ENCODE measurements around the gene PACSIN1. TPM values are rescaled to one million over a fixed set of nuclear protein-coding genes. Genes with fewer than 3 reads are reported as not detected.

Gene PACSIN1
- total RNA-seq, 2 experiments from 2014 or later = 0.07 to 0.14 TPM

DNA sequence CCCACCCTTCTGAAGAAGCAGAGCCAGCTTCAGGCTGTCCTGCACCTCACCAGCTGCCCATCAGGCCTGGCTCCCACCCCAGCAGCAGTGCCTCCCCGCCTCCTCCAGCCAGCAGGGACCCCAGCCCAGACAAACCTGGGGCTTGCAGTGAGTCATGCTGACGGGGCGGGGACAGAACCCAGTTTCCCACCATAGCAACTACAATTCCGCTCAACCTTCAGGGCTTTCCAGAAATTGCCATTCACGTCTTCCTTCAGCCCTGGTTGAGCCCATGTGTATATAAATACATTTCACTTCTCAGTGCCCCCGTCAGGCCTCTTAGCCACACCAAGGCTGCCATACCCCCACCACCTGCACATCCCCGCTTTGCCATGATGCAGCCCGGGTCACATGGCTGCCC is 85.8 kb downstream of the PACSIN1 start:
- H3K27ac Mint-ChIP-seq = no peak overlapping the region
- no peaks in the 10 kb centered on the region for H3K36me3 Mint-ChIP-seq (ENCODE audit: low read depth)
- ATAC-seq = no peak
- DNase-seq = no peak
- H3K4me1 Mint-ChIP-seq = peaks cover 13% of the 10 kb centered on the region
- ChIA-PET POLR2A (no interaction called here), CTCF (no interaction called here)
- intact Hi-C loops (cut with DNase I, micrococcal nuclease) = no loop called here
- H3K27me3 Mint-ChIP-seq = no peaks in the 10 kb centered on the region
- H3K9me3 Mint-ChIP-seq (ENCODE audit: low read depth) = no peaks in the 10 kb centered on the region
- no peak overlapping the region for H3K4me3 Mint-ChIP-seq

GRCh38 chr6:34552620-34553019 is 86.7 kb downstream of the PACSIN1 start:
- ChIA-PET POLR2A (no interaction called here), CTCF (interaction anchor here (0.7 to 1.3 kb wide), 2 partner anchors 13 to 25 kb away, joined by 3 read pairs; no protein-coding TSS in a partner anchor)
- DNase-seq = no peak
- Mint-ChIP-seq H3K27ac (no peak overlapping the region), H3K27me3 (no peaks in the 10 kb centered on the region), H3K36me3 (ENCODE audit: low read depth) (no peaks in the 10 kb centered on the region), H3K4me1 (peaks cover 13% of the 10 kb centered on the region), H3K4me3 (no peak overlapping the region), H3K9me3 (ENCODE audit: low read depth) (no peaks in the 10 kb centered on the region)
- intact Hi-C loops (cut with DNase I, micrococcal nuclease) = no loop called here
- ATAC-seq = no peak

- H3K4me3 Mint-ChIP-seq = no peak overlapping the region
- POLR2A ChIA-PET = no interaction called here
- H3K4me1 Mint-ChIP-seq = peaks cover 13% of the 10 kb centered on the region
- H3K9me3 Mint-ChIP-seq (ENCODE audit: low read depth) = no peaks in the 10 kb centered on the region
- CTCF ChIA-PET = interaction anchor here (1.3 kb wide), 1 partner anchor 25 kb away, joined by 3 read pairs; no protein-coding TSS in a partner anchor
- DNase-seq (no peak), ATAC-seq (no peak)
- no peaks in the 10 kb centered on the region for H3K36me3 Mint-ChIP-seq (ENCODE audit: low read depth)
- intact Hi-C loops (cut with DNase I, micrococcal nuclease) = no loop called here
- H3K27ac Mint-ChIP-seq = no peak overlapping the region
- H3K27me3 Mint-ChIP-seq = no peaks in the 10 kb centered on the region
These were observed 87.3 kb downstream of the PACSIN1 start for GRCh38 chr6:34553146-34553545.

DNA sequence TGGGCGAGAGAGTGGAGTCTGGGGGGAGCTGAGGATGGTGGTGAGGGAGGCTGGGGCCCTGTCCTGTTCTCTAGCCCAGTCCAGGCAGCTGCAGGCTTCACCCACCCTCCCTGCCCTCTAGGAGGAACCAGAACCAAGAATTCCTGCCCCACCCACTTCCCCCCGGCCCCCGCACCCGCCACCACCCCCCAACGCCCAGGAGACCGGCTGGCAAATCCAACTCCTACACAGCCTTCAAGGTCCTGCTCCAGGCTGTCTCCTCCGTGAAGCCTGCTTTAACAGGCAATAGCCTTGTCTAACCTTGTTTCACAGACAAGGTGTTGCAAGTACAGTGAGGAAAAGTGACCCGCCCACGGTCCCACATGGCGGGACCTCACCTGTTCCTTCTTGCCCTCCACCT is 87.9 kb downstream of the PACSIN1 start:
- Mint-ChIP-seq H3K36me3 (ENCODE audit: low read depth) (no peaks in the 10 kb centered on the region), H3K4me3 (no peak overlapping the region), H3K4me1 (peaks cover 13% of the 10 kb centered on the region), H3K9me3 (ENCODE audit: low read depth) (no peaks in the 10 kb centered on the region), H3K27me3 (no peaks in the 10 kb centered on the region), H3K27ac (no peak overlapping the region)
- ATAC-seq = no peak
- intact Hi-C loops (cut with DNase I, micrococcal nuclease) = no loop called here
- ChIA-PET CTCF (interaction anchor here (0.7 kb wide), 1 partner anchor 144 kb away, joined by 4 read pairs; no protein-coding TSS in a partner anchor), POLR2A (no interaction called here)
- no peak for DNase-seq

DNA sequence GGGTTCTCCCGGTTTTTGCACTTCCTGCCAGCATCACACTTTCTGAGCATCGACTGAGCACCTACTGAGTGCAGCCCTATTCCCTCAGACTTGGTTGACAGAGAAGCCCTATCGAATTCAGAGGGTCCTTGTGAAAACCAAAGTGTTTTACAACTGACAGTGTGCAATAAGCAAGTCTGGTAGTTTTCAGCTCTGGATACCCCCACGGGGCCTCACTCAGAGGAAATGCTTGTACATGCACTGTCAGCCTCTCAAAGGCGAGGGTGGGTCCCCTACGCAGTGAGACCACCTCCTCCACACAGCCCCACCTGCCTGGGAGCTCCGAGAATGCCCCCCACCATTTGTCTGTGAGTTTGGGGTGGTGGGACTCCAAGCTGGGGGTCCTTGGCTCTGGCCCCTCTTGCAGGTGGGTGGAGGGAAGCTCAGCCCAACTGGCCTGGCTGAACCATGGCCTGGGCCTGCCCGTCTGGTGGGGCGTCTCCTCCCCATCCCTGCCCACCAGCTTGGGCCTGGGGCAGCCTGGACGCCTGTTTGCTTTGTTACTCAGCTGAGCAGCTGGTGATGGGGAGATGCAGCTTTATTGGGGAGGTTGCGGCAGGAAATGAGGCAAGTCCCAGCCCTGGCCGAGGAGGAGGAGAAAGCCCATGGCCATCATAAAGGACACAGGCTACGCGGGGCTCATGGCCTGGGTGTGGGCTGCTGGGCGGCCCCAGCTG is 88.6 kb downstream of the PACSIN1 start:
- no peaks in the 10 kb centered on the region for H3K9me3 Mint-ChIP-seq (ENCODE audit: low read depth)
- ChIA-PET CTCF (interaction anchor here (0.7 to 0.9 kb wide), 3 partner anchors 21 to 143 kb away, joined by 3 to 4 read pairs (median 3); no protein-coding TSS in a partner anchor), POLR2A (no interaction called here)
- H3K36me3 Mint-ChIP-seq (ENCODE audit: low read depth) = no peaks in the 10 kb centered on the region
- intact Hi-C loops (cut with DNase I, micrococcal nuclease) = no loop called here
- ATAC-seq = peak; percentile 43
- peaks cover 13% of the 10 kb centered on the region for H3K4me1 Mint-ChIP-seq
- DNase-seq = no peak
- H3K27me3 Mint-ChIP-seq = no peaks in the 10 kb centered on the region
- H3K4me3 Mint-ChIP-seq = no peak overlapping the region
- no peak overlapping the region for H3K27ac Mint-ChIP-seq

- CTCF ChIA-PET = interaction anchor here (0.6 to 0.9 kb wide), 3 partner anchors 20 to 680 kb away, joined by 3 read pairs; no protein-coding TSS in a partner anchor
- POLR2A ChIA-PET = no interaction called here
- Mint-ChIP-seq H3K4me1 (peaks cover 13% of the 10 kb centered on the region), H3K27me3 (no peaks in the 10 kb centered on the region), H3K4me3 (no peak overlapping the region), H3K36me3 (ENCODE audit: low read depth) (no peaks in the 10 kb centered on the region), H3K9me3 (ENCODE audit: low read depth) (no peaks in the 10 kb centered on the region), H3K27ac (no peak overlapping the region)
- ATAC-seq (peak; percentile 63), DNase-seq (peak; percentile 25)
- intact Hi-C loops (cut with DNase I, micrococcal nuclease) = no loop called here
These were observed 89.1 kb downstream of the PACSIN1 start for GRCh38 chr6:34555007-34555322.

- H3K9me3 Mint-ChIP-seq (ENCODE audit: low read depth) = no peaks in the 10 kb centered on the region
- CTCF ChIA-PET = interaction anchor here (0.6 to 0.9 kb wide), 2 partner anchors 20 to 680 kb away, joined by 3 read pairs; no protein-coding TSS in a partner anchor
- H3K4me3 Mint-ChIP-seq = no peak overlapping the region
- DNase-seq (no peak), ATAC-seq (no peak)
- POLR2A ChIA-PET = no interaction called here
- no peaks in the 10 kb centered on the region for H3K36me3 Mint-ChIP-seq (ENCODE audit: low read depth)
- H3K27ac Mint-ChIP-seq = no peak overlapping the region
- H3K27me3 Mint-ChIP-seq = no peaks in the 10 kb centered on the region
- H3K4me1 Mint-ChIP-seq = peaks cover 13% of the 10 kb centered on the region
- intact Hi-C loops (cut with DNase I, micrococcal nuclease) = no loop called here
These were observed 89.5 kb downstream of the PACSIN1 start for GRCh38 chr6:34555328-34555727.

DNA sequence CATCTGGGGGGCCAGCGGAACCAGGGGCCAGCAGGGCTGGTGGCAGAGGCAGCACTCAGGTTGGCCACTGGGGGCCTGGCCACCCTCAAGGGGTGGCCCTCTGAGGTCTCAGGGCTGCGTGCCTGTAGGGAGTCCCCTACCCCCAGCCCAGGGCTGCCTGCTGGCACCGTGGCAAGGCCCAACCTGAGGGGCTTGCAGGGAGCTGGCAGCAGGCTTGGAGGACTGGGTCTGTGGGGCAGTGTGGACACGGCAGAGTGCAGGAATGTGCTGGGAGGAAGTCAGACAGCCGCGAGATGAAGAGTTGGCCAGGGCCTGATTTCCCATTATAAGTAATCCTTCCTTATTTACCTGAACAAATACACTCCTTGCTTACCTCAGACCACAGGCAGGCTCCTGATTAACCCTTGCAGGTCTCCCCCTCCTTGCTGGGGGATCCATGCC is 90.2 kb downstream of the PACSIN1 start, which contains the start of gene SPDEF:
Gene SPDEF (minus strand): TSS at position 299 of the 441 bp plus-strand sequence. CDS start 11,874 bp downstream, outside the sequence.
- ChIA-PET CTCF (interaction anchor here (1.2 kb wide), 1 partner anchor 786 kb away, joined by 4 read pairs; no protein-coding TSS in a partner anchor), POLR2A (no interaction called here)
- Mint-ChIP-seq H3K4me3 (no peak within 1 kb of the TSS), H3K27me3 (no peaks in the 10 kb centered on the region), H3K36me3 (ENCODE audit: low read depth) (no peaks in the 10 kb centered on the region), H3K4me1 (peaks cover 13% of the 10 kb centered on the region), H3K27ac (no peak within 1 kb of the TSS), H3K9me3 (ENCODE audit: low read depth) (no peaks in the 10 kb centered on the region)
- intact Hi-C loops (cut with DNase I, micrococcal nuclease) = no loop called here
- ATAC-seq (no peak), DNase-seq (no peak)

- no peak for ATAC-seq
- intact Hi-C loops (cut with DNase I, micrococcal nuclease) = no loop called here
- CTCF ChIA-PET = interaction anchor here (1.2 kb wide), 1 partner anchor 786 kb away, joined by 4 read pairs; no protein-coding TSS in a partner anchor
- no peak for DNase-seq
- H3K36me3 Mint-ChIP-seq (ENCODE audit: low read depth) = no peaks in the 10 kb centered on the region
- peaks cover 13% of the 10 kb centered on the region for H3K4me1 Mint-ChIP-seq
- H3K27ac Mint-ChIP-seq = no peak overlapping the region
- POLR2A ChIA-PET = no interaction called here
- H3K27me3 Mint-ChIP-seq = no peaks in the 10 kb centered on the region
- H3K4me3 Mint-ChIP-seq = no peak overlapping the region
- H3K9me3 Mint-ChIP-seq (ENCODE audit: low read depth) = no peaks in the 10 kb centered on the region
These were observed 90.6 kb downstream of the PACSIN1 start for GRCh38 chr6:34556493-34556892.

DNA sequence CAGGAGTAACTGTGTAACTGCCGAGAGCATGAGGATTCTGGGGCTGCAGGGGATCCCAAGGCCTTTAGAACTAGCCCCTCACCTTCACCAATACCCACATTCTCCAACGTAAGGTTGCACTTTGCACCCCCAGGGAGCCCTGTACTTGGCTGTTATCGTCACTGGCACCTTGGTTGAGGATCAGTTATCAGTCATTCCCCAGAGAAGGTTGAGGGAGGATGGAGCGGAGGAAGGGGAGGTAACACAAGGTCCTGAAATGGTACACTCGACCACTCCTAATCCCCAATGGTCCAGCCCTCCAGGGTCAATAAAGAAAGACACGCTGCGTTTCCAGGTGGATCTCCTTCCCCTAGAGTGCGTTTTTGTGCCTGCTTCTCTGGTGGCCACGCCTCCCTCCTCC is 91.4 kb downstream of the PACSIN1 start:
- no peaks in the 10 kb centered on the region for H3K36me3 Mint-ChIP-seq (ENCODE audit: low read depth)
- ChIA-PET POLR2A (no interaction called here), CTCF (interaction anchor here (0.6 to 1.2 kb wide), 2 partner anchors 366 to 787 kb away, joined by 4 read pairs; no protein-coding TSS in a partner anchor)
- H3K27me3 Mint-ChIP-seq = no peaks in the 10 kb centered on the region
- intact Hi-C loops (cut with DNase I, micrococcal nuclease) = no loop called here
- ATAC-seq = no peak
- H3K27ac Mint-ChIP-seq = no peak overlapping the region
- peaks cover 13% of the 10 kb centered on the region for H3K4me1 Mint-ChIP-seq
- H3K9me3 Mint-ChIP-seq (ENCODE audit: low read depth) = no peaks in the 10 kb centered on the region
- no peak for DNase-seq
- no peak overlapping the region for H3K4me3 Mint-ChIP-seq

DNA sequence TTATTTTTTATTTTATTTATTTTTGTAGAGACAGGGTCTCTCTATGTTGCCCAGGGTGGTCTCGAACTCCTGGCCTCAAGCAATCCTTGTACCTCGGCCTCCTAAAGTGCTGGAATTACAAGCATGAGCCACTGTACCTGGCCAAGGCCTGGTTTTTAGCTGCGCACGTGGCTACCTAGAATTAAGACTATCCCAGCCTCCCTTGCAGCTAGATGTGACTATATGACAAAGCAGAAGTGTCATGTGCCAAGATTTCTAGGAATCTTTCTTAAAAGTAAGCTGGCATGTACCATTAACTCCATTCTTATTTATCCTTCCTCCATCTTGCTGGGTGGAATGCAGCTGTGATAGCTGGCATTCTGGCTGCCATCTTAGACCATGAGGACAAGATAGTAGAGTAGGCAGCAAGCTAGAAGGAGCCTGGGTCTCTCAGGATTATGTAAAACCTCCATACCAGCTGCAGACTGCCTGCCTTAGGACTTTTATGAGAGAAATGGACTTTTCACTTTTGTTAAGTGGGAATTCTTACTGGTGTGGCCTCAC is 92.4 kb downstream of the PACSIN1 start:
- Mint-ChIP-seq H3K36me3 (ENCODE audit: low read depth) (no peaks in the 10 kb centered on the region), H3K9me3 (ENCODE audit: low read depth) (no peaks in the 10 kb centered on the region), H3K27ac (no peak overlapping the region), H3K4me1 (peaks cover 13% of the 10 kb centered on the region), H3K27me3 (no peaks in the 10 kb centered on the region), H3K4me3 (no peak overlapping the region)
- intact Hi-C loops (cut with DNase I, micrococcal nuclease) = no loop called here
- DNase-seq (no peak), ATAC-seq (no peak)
- CTCF ChIA-PET = interaction anchor here (0.6 to 1.2 kb wide), 4 partner anchors 10 to 187 kb away, joined by 3 read pairs; no protein-coding TSS in a partner anchor
- POLR2A ChIA-PET = no interaction called here
